Astrocyte of the hippocampus (primary cell): ENCODE results near the gene PSMA5.
"Not testable (repeated sequence)": the region's sequence is repeated elsewhere in the genome, so short reads cannot be mapped to it uniquely, and the experiment has no call there.

ENCODE experiments used
- DNase-seq: peaks from one replicate; pipeline ENCODE4 v3.0.0; 2011; ENCODE audit warnings: low read depth, low spot score

Gene PSMA5

DNA sequence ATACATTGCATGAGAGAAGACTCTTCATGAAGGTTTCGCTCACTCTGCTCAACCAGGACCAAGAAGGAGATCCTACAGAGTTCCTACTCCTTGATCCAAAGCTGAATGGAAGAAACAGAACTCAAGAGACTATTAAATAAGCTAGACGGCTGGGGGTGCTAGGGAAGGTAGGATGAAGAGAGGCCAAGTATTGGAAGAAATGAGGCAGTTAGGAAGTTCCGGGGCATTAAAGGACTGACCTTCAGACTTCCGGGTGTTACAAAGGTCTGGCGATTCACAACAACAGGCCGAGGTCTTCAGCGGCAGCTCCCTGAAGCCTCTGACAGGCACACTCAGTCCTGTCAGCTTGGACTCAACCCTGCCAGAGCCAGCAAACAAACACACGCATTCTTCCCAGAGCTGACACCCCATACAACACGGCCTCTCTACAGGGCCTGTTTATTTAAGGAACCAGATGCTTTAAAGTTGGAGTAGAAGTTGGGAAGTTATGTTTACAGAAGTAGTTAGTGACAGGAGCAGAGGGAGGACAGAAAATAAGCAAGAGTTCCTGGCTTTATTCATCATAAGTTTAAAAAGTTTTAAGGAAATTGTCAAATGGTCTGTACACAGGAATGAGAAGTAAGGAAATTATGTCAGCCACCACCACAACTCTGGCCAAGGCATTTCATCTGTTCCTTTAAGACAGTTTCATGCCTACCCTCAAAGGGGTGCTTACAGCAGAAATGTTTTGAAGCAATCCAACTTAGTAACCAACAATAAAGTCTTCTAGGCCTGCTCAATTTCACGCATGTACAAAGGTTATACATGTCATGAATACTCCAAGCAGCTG lies 33.2 kb downstream of the PSMA5 start:
- peak; percentile 77 for DNase-seq

DNA sequence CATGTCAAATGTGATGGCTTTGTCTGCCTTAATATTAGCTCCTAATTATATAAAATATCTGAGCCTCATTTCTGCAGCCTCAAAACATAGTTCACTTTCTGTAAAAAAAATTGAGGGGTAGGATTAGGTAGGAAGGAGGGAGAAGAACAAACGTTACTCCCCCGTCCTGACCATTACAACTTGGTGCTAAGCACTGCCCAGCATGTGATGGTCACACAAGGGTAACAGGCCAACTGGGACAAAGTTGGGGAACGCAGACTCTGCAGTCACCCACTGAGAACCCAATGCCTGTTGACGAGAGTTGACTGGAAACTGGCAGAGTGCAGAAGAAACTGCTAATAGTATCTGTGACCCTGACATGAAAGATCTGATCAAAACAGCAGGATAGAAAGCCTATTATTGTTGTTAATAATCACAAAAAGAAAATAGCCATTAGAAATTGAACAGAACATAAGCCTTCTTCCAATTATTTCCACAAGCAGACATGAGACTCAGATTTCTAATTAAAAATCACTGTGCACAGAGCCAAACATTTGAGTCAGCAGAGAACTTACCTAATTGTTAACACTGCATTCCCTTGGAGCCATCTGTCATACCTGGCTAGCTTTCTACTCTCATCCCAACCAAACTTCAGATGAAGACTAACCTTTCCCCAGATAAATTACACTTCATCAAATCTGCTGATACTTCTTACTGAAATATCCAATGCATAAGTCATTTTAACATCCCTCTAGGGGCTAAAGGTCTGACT lies 34.0 kb downstream of the PSMA5 start:
- DNase-seq, result no peak

DNA sequence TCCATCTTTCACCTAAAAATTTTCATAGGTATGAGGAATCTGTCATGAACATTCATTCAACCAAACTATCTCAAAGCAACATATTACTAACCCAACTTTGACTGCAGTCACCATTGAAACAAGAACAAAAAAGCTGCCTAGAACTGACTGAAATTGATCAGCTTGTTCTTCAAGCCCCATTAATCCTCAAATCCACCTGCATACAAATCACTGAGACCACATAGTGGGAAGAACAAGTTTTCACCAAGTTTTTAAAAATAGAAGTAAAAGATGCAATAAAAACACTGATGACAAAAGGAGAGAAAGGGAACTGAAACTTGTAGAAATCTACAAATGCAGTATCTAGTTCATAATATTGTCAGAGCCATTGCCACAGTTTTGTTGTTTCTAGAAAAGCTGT lies 34.6 kb downstream of the PSMA5 start:
- DNase-seq, result no peak

DNA sequence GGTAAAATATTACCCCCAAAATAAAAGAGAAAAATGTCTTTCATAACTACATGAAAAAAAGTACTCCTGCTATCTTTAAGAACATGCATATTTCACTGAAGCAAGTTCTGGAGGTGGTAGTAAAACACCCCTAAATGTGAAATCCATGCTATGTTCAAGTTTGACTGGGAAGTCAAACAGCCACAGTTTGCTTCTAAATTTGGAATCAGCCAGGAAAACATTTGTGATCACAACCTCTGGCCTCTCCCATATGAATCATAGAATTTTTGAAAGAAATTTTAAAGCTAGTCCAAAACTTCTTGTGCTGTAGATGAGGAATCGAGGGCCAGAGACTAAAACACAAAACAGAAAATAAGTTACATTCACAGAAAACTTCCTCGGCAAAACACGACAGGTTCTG lies 35.1 kb downstream of the PSMA5 start:
- no peak for DNase-seq

DNA sequence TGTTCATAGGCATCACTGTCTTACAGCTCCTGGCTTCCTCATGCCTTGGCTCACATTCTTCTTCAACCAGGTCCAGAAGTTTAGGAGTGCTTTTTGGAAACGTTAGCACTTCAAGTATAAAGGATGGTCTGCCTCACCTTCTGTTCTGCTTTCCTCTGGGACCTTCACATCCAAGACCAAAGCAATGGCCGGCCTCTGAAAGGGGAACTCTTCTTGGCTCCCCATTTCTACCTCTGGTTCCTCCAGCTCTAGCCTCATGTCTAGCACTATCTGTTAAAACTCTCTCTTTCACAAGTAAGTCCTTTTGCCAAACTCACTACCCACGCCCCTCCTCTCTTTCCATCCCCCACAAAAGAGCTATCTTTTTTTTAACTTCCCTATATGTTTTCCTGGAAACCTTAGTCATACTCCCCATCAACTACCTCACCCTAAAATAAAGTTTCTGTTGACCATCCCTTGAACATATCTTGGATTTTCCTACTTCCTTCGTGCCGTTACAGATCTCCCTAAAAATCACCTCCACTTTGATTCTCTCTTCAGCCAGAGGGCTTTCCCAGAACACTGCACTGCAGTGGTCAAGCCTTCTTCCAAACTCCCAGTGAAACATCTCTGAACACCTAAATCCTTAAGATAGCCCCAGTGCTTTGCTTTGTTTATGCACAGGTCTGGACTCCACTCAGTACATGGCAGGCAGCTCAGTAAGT lies 36.5 kb downstream of the PSMA5 start:
- DNase-seq, result no peak

DNA sequence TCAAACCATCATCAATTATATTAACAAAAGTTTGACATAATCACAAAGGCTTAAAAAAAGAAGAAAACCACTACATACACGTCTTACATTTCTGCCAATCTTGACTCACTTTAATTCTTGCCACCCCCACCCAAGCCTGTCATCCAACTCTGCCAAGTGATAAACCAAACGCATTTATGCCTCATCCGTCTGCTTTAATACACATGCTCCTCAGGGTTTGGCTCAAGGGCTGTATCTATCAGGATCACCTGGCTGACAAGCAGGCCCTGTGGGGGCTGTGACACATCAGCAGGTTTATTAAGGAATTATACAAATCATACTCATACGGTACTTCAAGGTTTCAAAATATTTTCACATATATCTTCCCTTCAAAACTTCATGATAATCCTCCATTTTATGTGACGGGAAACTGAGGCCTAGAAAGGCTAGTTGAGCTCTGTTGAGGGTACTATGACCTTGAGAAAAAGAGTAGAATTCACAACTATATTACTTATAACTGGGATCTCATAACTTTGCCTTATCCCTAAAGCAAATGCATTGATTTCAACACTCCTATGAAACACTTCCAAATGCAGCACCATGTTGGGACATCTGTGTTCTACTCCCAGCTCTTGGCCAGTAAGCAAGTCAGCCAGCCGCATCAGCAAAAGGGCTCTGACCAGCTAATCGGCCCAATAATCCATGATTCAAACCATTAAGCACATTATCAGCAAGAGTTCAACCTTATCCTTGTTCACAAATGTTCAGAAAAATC lies 37.2 kb downstream of the PSMA5 start:
- DNase-seq, result no peak

DNA sequence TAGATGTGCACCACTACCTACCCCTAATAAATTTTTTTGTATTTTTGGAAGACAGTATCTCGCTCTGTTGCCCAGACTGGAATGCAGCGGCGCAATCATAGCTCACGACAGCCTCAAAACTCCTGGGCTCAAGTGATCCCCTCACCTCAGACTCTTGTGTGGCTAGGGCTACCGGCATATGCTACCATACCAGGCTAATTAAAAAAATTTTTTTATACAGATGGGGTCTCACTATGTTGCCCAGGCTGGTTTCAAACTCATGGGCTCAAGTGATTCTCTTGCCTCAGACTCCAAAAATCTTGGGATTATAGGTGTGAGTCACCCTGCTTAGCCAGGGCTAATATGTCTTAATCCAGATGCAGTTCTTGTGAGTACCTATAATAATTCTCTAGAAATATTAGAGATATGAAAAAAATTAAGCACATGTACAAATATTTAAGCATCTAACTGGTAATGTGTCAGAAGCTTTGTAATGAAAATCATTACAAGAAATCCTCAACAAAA lies 38.0 kb downstream of the PSMA5 start:
- no peak for DNase-seq

DNA sequence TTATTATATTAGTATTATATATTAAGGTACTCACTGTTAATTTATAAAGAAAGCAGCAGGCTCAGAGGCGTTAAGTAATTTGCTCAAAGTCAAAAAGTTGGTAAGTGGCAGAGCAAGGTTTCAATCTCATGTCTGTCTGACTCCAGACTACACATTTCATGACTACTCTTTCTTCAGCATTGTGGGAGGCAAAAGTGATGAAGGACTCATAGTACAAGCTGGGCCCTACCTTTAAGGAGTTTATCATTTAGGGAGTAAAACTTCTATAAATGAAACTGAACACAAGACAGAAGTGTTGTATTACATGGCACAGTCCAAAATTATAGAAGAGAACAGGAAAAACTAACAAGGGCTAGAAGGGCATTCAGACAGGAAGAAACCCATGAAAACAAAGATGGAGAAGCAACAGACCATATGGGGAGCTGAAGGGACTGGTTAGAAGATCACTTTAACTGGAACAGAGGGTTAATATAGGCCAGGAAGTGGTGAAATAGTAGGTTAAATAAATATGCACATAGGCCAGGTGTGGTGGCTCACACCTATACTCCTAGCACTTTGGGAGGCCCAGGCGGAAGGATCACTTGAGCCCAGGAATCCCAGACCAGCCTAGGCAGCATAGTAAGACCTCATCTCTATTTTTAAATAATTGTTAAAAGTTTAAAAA lies 40.1 kb downstream of the PSMA5 start:
- no peak for DNase-seq

DNA sequence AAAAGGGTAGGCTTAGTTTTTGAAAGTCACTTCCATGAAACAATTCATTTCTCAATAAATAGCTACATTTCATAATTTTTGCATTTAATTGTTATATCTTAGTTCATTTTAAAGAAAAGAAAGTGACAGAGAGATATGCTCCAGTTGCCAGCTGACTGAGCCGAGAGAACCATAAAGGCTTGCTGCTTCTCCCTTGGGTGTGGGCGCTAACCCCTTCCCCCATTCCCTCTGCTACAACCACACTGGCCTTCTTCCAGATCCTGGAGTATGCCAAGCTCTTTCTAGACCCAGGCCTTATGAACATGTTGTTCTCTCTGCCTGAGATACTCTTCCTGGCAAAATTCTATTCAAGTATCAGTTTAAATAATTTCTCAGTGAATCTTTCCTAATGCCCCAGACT lies 40.8 kb downstream of the PSMA5 start:
- DNase-seq, result peak; percentile 70

DNA sequence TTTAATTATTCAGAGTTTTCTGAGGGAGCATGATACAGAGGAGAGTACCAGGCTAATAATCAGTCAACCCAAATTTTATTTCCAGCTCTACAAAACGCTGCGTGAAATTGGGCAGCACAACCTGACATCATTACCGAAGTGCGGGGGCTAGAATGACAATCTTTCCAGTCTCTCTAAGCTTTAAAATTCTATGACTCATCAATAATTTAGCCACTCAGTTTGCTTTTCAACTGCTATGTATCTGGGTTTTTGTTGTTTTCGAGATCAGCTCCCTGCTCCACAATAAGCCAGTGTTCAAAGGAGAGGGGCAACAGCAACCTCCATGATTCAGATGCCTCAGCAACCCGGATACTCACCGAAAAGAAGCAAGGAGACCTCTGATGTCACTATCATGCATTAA lies 42.4 kb downstream of the PSMA5 start:
- DNase-seq, result no peak

DNA sequence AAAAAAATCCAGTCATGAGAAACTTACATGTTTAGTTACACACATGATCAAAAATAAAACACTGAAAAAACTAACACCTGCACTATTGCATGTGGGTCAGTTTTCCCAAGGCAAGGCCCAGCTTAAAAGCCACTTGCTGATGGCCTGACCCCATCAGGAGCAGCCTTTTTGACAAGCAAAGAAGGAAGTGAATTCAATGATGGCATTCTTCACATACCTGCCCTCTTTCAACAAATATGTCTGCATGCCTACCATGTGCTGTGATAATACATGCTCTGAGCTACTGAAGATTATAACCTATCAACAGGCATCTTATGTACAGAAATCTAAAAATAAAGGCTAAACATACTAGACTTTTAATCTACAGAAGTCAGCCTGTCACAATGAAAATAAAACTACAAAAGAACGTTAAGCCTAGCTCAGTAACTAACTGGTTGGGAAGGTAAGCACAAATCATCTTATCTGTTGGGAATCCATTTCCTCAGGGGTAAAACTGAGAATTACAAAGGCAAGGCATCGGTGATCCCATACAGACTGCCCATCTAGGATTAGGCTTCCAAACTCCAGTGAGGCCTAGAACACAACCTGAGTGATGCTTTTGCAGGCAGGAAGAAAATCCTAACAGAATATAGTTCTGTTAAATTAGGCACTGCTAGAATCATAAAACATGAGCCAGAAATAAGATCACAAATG lies 43.0 kb downstream of the PSMA5 start:
- DNase-seq, result peak; percentile 44

DNA sequence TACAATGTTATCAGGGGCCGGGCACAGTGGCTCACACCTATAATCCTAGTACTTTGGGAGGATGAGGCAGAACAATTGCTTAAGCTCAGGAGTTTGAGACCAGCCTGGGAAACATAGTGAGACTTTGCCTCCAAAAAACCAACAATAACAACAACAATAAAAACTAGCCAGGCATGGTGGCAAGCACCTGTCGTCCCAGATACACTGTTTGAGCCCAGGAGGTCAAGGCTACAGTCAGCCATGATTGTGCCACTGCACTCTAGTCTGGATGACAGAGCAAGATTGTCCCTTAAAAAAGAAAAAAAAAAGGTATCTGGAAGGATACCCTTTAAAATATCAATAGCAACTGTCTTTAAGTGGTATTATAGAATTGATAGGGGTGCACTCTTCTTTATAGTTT lies 44.7 kb downstream of the PSMA5 start:
- no peak for DNase-seq

DNA sequence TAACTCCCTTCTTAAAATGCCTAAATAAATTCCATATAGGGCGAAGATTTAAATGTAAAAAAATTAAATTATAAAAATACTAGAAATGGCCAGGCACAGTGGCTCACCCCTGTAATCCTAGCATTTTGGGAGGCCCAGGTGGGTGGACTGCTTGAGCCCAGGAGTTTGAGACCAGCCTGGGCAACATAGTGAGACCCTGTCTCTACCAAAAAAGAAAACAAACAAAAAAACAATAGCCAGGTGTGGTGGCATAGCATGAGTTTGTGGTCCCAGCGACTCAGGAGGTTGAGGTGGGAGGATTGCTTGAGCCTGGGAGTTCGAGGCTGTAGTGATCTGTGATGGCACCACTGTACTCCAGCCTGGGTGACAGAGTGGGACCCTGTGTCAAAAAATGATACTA lies 46.3 kb downstream of the PSMA5 start:
- no peak for DNase-seq

DNA sequence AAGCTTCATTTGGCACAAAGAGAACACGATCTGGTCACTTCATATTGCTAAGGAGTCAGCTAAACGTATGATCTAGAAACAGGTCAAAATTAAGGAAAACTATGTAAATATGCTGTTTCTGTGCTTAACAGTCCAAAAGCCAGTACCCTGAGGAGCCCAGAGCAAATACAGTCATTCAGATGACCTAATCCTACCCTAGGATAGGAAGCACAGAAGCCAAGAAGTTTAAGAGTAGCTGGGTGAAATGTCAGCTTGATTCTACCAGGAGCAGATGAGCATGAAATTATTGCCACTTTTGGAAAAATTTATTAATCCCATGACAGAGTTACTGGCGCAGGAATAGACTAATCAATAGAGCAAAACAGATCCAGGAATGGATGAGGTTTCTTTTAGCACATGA lies 46.8 kb downstream of the PSMA5 start:
- DNase-seq, result no peak

DNA sequence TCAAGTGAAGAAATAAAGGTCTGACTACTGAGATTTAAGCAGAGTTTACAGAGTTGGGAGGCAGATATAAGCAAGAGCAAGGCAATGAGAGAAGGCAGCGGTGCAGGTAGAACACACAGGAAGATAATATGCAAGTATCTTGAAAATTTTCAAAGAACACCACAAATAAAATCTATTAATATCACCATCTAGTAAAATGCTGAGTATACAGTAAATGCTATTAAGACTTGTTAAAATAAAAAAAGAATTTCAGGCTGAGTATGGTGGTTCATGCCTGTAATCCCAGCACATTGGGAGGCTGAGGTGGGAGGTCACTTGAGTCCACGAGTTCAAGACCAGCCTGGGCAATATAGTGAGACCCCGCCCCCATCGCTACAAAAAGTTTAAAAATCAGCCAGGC lies 48.5 kb downstream of the PSMA5 start:
- DNase-seq, result no peak

DNA sequence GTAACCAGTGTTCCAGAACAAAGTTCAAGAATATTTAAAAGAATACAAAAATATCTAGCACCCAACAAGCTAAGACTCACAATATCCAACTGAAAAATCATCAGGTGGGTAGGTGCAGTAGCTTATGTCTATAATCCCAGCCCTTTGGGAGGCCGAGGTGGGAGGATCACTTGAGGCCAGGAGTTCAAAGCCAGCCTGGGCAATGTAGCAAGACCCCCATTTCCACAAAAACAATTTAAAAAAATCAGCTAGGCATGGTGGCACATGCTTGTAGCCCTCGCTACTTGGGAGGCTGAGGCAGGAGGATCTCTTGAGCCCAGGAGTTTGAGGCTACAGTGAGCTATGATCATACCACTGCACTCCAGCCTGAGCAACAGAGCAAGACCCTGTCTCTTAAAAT lies 52.6 kb downstream of the PSMA5 start:
- DNase-seq, result not testable (repeated sequence)

DNA sequence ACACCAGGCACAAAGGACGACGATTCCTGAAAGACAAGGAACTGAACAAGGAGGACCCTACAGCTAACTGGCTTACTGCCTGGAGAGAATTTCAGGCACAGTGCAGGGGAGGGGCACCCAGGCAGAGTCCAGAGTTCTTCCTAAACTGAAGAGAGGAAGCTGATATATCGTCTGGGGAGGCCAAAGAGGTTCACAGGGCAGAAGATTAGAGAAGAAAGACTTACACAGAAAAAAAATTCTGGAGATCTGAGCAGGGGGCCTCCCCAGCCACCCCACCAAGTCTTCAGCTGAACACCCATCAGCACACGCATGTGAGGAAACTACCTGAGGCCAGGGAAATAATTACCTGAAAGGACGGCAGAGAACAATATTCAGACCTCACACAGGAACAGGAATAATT lies 53.1 kb downstream of the PSMA5 start:
- no peak for DNase-seq

DNA sequence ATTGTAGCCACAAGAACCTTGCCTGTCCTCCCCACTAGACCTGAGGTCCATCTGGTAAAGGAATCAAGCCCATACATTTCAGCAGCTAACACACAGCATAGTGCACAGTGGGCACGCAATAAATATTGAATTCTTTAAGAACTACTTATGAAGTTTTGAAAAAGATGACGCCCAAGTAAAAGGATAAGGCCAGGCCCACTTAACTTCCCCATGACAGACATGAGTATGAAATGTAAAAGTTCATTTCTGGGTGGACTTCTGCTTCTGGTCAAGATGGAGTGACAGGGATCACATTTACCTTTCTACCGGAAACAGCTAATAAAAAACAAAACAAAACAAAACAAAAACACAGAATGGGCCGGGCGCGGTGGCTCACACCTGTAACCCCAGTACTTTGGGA lies 54.0 kb downstream of the PSMA5 start:
- DNase-seq, result no peak

DNA sequence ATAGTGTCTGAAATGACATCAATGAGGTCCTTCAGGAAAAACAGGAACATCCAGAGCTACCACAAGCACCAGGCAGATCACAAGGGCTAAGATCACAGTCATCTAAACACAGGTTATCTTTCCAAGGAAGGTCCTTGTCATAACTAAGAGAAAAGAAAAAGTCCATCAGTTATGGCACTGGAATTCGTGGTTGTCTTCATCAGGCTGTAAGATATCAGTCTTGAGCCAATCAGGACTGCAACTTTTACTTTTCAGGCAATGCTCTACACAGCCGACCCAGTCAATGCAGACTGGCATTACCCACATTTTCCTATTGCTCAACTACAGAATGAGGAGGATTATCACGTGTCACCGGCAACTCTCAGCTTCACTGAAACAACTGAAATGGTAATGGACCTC lies 54.9 kb downstream of the PSMA5 start:
- peak; percentile 82 for DNase-seq

DNA sequence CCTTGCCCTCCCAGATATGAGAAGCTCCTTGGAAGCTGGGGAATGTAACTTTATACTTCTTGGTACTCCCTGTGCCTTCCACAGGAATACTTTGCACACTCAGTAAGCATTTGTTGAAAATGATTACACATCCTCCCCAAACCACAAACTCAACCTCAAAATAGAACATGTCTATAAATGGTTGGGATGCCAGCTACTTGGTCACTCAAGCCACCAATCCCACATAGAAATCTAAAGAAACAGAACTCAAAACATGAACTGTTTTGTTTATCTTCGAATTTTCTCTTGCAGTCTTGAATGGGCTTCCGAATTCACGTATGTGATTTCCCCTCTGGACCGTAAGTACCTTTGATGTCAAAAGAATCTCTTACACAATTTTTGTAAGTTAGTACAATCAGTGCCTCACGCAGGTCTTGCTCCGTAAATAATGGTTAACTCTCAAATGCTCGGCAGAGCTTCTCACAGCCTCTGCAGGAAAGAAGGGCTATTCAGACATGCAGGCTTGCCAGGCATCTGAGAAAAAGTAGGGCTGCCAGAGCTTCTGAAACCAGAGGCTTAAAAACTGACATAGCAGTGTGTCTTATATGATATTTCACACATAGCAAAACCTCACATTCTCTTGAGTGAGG lies 55.4 kb downstream of the PSMA5 start:
- DNase-seq, result peak; percentile 94
